HG03095 (cell line): Measurements from ENCODE around the gene B9D1.

Experiments used
- ATAC-seq: cut with Tn5 transposase; IDR thresholded peaks from one replicate; pipeline ENCODE4 v1.9.1; 2021; ENCODE audit warnings: moderate library complexity; ENCODE audit not compliant: unreplicated experiment

The B9D1 gene

GRCh38 chr17:19306160-19307111, 56.1 kb downstream of the B9D1 start:
- peak; percentile 73 for ATAC-seq

- no peak for ATAC-seq
Measured at GRCh38 chr17:19305761-19306159, 56.8 kb downstream of the B9D1 start.

GRCh38 chr17:19305256-19305655, 57.3 kb downstream of the B9D1 start:
- no peak for ATAC-seq

GRCh38 chr17:19304751-19305150, 57.8 kb downstream of the B9D1 start:
- ATAC-seq = no peak

GRCh38 chr17:19304209-19304608, 58.3 kb downstream of the B9D1 start:
- ATAC-seq = no peak

- ATAC-seq = no peak
Measured at GRCh38 chr17:19303367-19303776, 59.2 kb downstream of the B9D1 start.

GRCh38 chr17:19302791-19303331, 59.7 kb downstream of the B9D1 start:
- ATAC-seq = no peak

GRCh38 chr17:19301973-19302372, 60.5 kb downstream of the B9D1 start:
- ATAC-seq = no peak

GRCh38 chr17:19301274-19301951, 61.1 kb downstream of the B9D1 start:
- ATAC-seq = no peak

GRCh38 chr17:19299866-19300265, 62.7 kb downstream of the B9D1 start:
- ATAC-seq = no peak

GRCh38 chr17:19299214-19299747, 63.2 kb downstream of the B9D1 start:
- ATAC-seq = no peak

- ATAC-seq = no peak
Measured at GRCh38 chr17:19298569-19299213, 63.8 kb downstream of the B9D1 start.

GRCh38 chr17:19296786-19297778, 65.4 kb downstream of the B9D1 start:
- ATAC-seq = no peak

- no peak for ATAC-seq
Measured at GRCh38 chr17:19295473-19296135, 66.9 kb downstream of the B9D1 start.

GRCh38 chr17:19294443-19294842, 68.1 kb downstream of the B9D1 start:
- no peak for ATAC-seq
